PC-9 (cell line): ENCODE measurements around the gene DENND2A. TPM values are rescaled to one million over a fixed set of nuclear protein-coding genes. Genes with fewer than 3 reads are reported as not detected.

Experiments used
- BruUV-seq: library from RNA; stranded (reverse); fragments of 400-500 nt; replicated peaks from 2 replicates; lab custom pipeline; 2021; lab: Mats Ljungman, UMichigan
- CTCF ChIA-PET: fragments of 300-600 bp; sonication (Branson Sonifier 250); formaldehyde crosslinking; loops from one replicate; lab custom pipeline; 2022; ENCODE audit warnings: antibody characterized with exemption; lab: Charles Lee
- POLR2A ChIA-PET: fragments of 300-600 bp; sonication (Branson Sonifier 250); formaldehyde crosslinking; loops from one replicate; lab custom pipeline; 2022; ENCODE audit warnings: antibody characterized with exemption; ENCODE audit not compliant: unreplicated experiment; lab: Charles Lee
- DNase-seq, 2 experiments: peaks; one replicate each; pipeline versions ENCODE4 v3.0.0 to v3.0.0-alpha.2; 2015 to 2022; ENCODE audit warnings: mixed read lengths in 1 of 2
- H2AFZ ChIP-seq: fragments of 200-600 bp; sonication (generic); 2 replicates; pipeline ENCODE4 v1.8.1; 2017; ENCODE audit warnings: antibody characterized with exemption
- H3F3A ChIP-seq: fragments of 200-600 bp; sonication (generic); 2 replicates; pipeline ENCODE4 v1.8.1; 2017; ENCODE audit warnings: antibody characterized with exemption, mild to moderate bottlenecking, low read depth; ENCODE audit not compliant: insufficient read depth
- H3K27ac ChIP-seq: fragments of 200-600 bp; sonication (generic); 2 replicates; pipeline ENCODE4 v1.6.1; 2016; ENCODE audit warnings: mixed run types
- H3K27me3 ChIP-seq: fragments of 200-600 bp; sonication (generic); 2 replicates; pipeline ENCODE4 v1.6.1; 2016; ENCODE audit warnings: low read depth, mixed run types; ENCODE audit not compliant: insufficient read depth
- H3K36me3 ChIP-seq: fragments of 200-600 bp; sonication (generic); 2 replicates; pipeline ENCODE4 v1.6.1; 2016; ENCODE audit warnings: low read depth, mixed run types
- H3K4me1 ChIP-seq: fragments of 200-600 bp; sonication (generic); replicated peaks from 2 replicates; pipeline ENCODE4 v1.6.1; 2016; ENCODE audit warnings: mixed run types; ENCODE audit not compliant: insufficient read depth
- H3K4me2 ChIP-seq: fragments of 200-600 bp; sonication (generic); 2 replicates; pipeline ENCODE4 v1.6.1; 2017; ENCODE audit warnings: mixed run types
- H3K4me3 ChIP-seq: fragments of 200-600 bp; sonication (generic); 2 replicates; pipeline ENCODE4 v1.6.1; 2016; ENCODE audit warnings: mixed run types
- H3K79me2 ChIP-seq: fragments of 200-600 bp; sonication (generic); 2 replicates; pipeline ENCODE4 v1.6.1; 2017; ENCODE audit warnings: low read depth, mixed run types
- H3K9me2 ChIP-seq: fragments of 200-600 bp; sonication (generic); 2 replicates; pipeline ENCODE4 v1.8.1; 2017; ENCODE audit warnings: mild to moderate bottlenecking; ENCODE audit not compliant: insufficient read depth
- H3K9me3 ChIP-seq: fragments of 200-600 bp; sonication (generic); 2 replicates; pipeline ENCODE4 v1.8.1; 2016; ENCODE audit warnings: low read depth; ENCODE audit not compliant: insufficient read depth
- H4K20me1 ChIP-seq: fragments of 200-600 bp; sonication (generic); 2 replicates; pipeline ENCODE4 v1.8.1; 2017; ENCODE audit not compliant: insufficient read depth
- EZH2 ChIP-seq: fragments of 200-600 bp; sonication (generic); IDR thresholded peaks from 2 replicates; pipeline ENCODE4 v1.8.0; 2017; ENCODE audit warnings: antibody characterized with exemption, low read depth
- intact Hi-C: fragments of 100-400 bp; cut with micrococcal nuclease; formaldehyde crosslinking; loops from one replicate; pipeline ENCODE4 v1.10.0; 2022; ENCODE audit not compliant: unreplicated experiment
- total RNA-seq: library from RNA; stranded (reverse); gene quantifications from 2 replicates; pipeline ENCODE4 v1.2.3, GENCODE V29; 2021
- TF ChIP-seq, protein P1 (sequence below): fragments of 200-600 bp; sonication (generic); conservative IDR thresholded peaks from 2 replicates; pipeline ENCODE4 v1.6.1; 2017; ENCODE audit warnings: mixed run types, antibody characterized with exemption, mild to moderate bottlenecking, moderate library complexity

The DENND2A gene
- total RNA-seq, 1 experiment from 2014 or later, result 4.2 TPM

DNA sequence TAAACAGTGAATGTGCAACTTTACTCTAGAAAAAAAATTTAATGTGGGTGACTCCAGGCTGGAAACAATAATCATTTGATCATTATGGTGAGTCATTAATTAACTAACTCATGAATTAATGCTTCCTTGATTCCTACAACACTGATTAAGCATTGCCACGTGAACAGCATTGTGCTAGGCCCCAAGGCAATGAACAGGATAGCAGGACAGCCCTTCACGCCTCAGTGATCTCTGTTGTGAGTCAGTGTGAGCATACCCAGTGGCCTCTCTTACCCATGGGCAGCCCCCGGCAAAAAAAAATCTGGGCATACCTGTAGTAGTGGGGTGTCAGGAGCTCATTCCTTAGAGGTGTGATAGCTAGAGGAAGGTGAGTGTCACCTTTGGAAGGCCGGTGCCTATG lies 76.0 kb downstream of the DENND2A start:
- intact Hi-C loops, result loop anchor here (1.0 to 2.0 kb wide), 2 partner anchors 23 to 40 kb away; no protein-coding TSS in a partner anchor
- Histone ChIP-seq H3K4me3 (no peak overlapping the region), H3K27ac (peak overlapping the region; percentile 68)

DNA sequence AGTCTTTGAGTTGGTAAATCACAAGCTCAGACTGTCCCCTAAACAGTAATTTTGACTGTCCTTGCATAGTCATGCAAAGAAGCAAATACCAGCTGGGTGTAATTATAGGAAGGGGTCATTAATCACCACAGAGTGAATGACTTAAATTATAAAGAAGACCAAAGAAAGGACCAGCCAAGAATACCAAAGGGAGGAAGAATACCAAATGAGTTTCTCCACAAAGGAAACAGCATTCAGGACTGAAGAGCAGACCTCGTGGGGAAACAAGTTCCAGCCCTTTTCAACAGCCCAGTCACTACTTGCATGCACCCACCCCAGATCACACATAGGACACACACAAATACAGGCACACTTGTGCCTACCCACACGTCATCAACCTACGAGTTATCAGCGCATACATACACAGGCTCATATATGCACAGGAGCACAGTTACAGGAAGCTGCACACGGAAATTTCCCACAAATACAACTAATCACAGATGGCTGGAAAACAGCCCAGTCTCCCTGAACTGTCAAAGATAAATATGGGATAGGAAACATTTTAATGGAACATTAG lies 77.6 kb downstream of the DENND2A start:
- POLR2A ChIA-PET, result interaction anchor here (0.7 kb wide), 1 partner anchor 62 kb away, joined by 3 read pairs; no protein-coding TSS in a partner anchor
- Histone ChIP-seq H4K20me1 (no peaks in the 10 kb centered on the region), H3K79me2 (no peaks in the 10 kb centered on the region), H3K27me3 (no peaks in the 10 kb centered on the region), H3K36me3 (no peaks in the 10 kb centered on the region), H3K4me3 (no peak overlapping the region), H3K9me3 (no peaks in the 10 kb centered on the region), H2AFZ (no peak overlapping the region), H3K27ac (no peak overlapping the region), H3K4me2 (no peak overlapping the region), H3K9me2 (no peaks in the 10 kb centered on the region), H3F3A (peaks cover 50% of the 10 kb centered on the region), H3K4me1 (peaks cover 74% of the 10 kb centered on the region)
- CTCF ChIA-PET, result no interaction called here
- intact Hi-C loops, result no loop called here
- no peak for TF ChIP-seq EZH2
- no TSS peak for BruUV-seq
- no peak for DNase-seq

More for the DNA sequence above, 76.0 kb downstream of the DENND2A start:
- TF ChIP-seq, protein P1, sequence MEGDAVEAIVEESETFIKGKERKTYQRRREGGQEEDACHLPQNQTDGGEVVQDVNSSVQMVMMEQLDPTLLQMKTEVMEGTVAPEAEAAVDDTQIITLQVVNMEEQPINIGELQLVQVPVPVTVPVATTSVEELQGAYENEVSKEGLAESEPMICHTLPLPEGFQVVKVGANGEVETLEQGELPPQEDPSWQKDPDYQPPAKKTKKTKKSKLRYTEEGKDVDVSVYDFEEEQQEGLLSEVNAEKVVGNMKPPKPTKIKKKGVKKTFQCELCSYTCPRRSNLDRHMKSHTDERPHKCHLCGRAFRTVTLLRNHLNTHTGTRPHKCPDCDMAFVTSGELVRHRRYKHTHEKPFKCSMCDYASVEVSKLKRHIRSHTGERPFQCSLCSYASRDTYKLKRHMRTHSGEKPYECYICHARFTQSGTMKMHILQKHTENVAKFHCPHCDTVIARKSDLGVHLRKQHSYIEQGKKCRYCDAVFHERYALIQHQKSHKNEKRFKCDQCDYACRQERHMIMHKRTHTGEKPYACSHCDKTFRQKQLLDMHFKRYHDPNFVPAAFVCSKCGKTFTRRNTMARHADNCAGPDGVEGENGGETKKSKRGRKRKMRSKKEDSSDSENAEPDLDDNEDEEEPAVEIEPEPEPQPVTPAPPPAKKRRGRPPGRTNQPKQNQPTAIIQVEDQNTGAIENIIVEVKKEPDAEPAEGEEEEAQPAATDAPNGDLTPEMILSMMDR, result no peak
- TF ChIP-seq EZH2, result no peak
- Histone ChIP-seq H3K79me2 (no peaks in the 10 kb centered on the region), H3K9me3 (no peaks in the 10 kb centered on the region), H2AFZ (no peak overlapping the region), H3K36me3 (no peaks in the 10 kb centered on the region), H4K20me1 (no peaks in the 10 kb centered on the region), H3K4me1 (peaks cover 61% of the 10 kb centered on the region), H3F3A (peaks cover 45% of the 10 kb centered on the region), H3K4me2 (peak overlapping the region; percentile 47), H3K27me3 (no peaks in the 10 kb centered on the region), H3K9me2 (no peaks in the 10 kb centered on the region)
- BruUV-seq, result no TSS peak
- DNase-seq, result peak; percentile 88 to 99
- CTCF ChIA-PET, result interaction anchor here (0.6 kb wide), 2 partner anchors 39 to 1943 kb away, joined by 3 read pairs; no protein-coding TSS in a partner anchor
- POLR2A ChIA-PET, result interaction anchor here (0.7 kb wide), 1 partner anchor 46 kb away, joined by 3 read pairs; no protein-coding TSS in a partner anchor

DNA sequence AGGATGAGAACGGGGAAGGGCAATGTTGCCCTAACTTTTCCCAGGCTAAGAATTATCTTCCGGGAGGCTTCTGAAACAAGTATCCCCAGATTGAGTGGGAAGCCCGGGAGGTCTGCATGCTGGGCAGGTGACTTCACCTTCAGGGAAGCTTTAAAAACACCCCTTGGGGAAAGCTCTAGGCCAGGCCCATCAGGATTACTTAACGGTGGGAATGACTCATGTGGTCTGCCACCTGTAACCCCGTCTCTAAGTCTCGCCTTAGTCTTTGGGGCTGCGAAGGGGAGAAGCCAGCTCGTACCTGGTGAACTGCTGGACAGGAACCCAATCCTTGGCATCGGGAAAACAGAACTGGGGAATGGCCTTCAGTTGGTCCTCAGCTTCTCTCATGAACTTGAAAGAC lies 81.2 kb downstream of the DENND2A start:
- peak overlapping the region; percentile 11; the same call in 1 of the 2 replicates for H3K27ac ChIP-seq
- no peaks in the 10 kb centered on the region for H3K79me2 ChIP-seq
- no TSS peak for BruUV-seq
- no peaks in the 10 kb centered on the region for H3K36me3 ChIP-seq
- H4K20me1 ChIP-seq, result no peaks in the 10 kb centered on the region
- no peaks in the 10 kb centered on the region for H3K9me2 ChIP-seq
- ChIA-PET CTCF (no interaction called here), POLR2A (no interaction called here)
- no peak overlapping the region for H2AFZ ChIP-seq
- no peaks in the 10 kb centered on the region for H3K9me3 ChIP-seq
- no peaks in the 10 kb centered on the region for H3K27me3 ChIP-seq
- H3K4me2 ChIP-seq, result peak overlapping the region; percentile 57
- H3K4me3 ChIP-seq, result no peak overlapping the region
- intact Hi-C loops, result no loop called here
- DNase-seq, result peak; percentile 37 to 88
- peaks cover 27% of the 10 kb centered on the region for H3F3A ChIP-seq
- TF ChIP-seq EZH2, result no peak
- TF ChIP-seq, protein P1, result no peak
- H3K4me1 ChIP-seq, result peaks cover 42% of the 10 kb centered on the region
